HepG2 (cell line): Measurements from ENCODE around the gene PRKAR2B. TPM values are rescaled to one million over a fixed set of nuclear protein-coding genes. Genes with fewer than 3 reads are reported as not detected.

ENCODE experiments used
- ATAC-seq: fragments of 200-7000 bp; cut with Tn5 transposase; 3 replicates; pipeline ENCODE4 v1.9.1; 2020; ENCODE audit warnings: mild to moderate bottlenecking, moderate library complexity
- BruUV-seq: library from RNA; stranded (reverse); fragments of 400-500 nt; replicated peaks from 2 replicates; lab custom pipeline; 2021; lab: Mats Ljungman, UMichigan
- CTCF ChIA-PET: fragments of 300-600 bp; formaldehyde crosslinking; extraction: SDS; loops from one replicate; lab custom pipeline; 2021; ENCODE audit warnings: low total read pairs, inconsistent platforms, low intra/inter-chr PET ratio; lab: Yijun Ruan, JAX
- POLR2A ChIA-PET: fragments of 350-600 bp; sonication (Branson Sonifier 250); formaldehyde crosslinking; loops from one replicate; lab custom pipeline; 2020; ENCODE audit warnings: antibody characterized with exemption, inconsistent platforms; lab: Yijun Ruan, JAX
- DNase-seq: peaks from one replicate; pipeline ENCODE4 v3.0.0-alpha.2; 2015; ENCODE audit warnings: low spot score
- FAIRE-seq: peaks from 3 replicates; lab custom pipeline; 2011; peaks lifted over from hg19 to GRCh38; lab: Jason Lieb, UNC
- H2AFZ ChIP-seq: one replicate; pipeline ENCODE4 v1.6.1; 2011; ENCODE audit warnings: low read length, inconsistent platforms
- H3K27ac ChIP-seq: fragments of 300-600 bp; 3 replicates; pipeline ENCODE4 v1.8.0; 2011; ENCODE audit warnings: mixed run types, mild to moderate bottlenecking, mixed read lengths, low read length, inconsistent platforms; ENCODE audit not compliant: insufficient read depth; ENCODE audit errors: extremely low read length
- H3K27me3 ChIP-seq, 2 experiments: fragments of 200-600 bp in 1 of 2; 2 replicates in 1 of 2; 3 replicates in 1 of 2; pipeline versions ENCODE4 v1.6.0 to v1.8.0; 2011; ENCODE audit warnings: low read length in 2 of 2, mild to moderate bottlenecking in 2 of 2, moderate library complexity in 2 of 2, inconsistent platforms in 1 of 2; ENCODE audit not compliant: insufficient read depth in 2 of 2, control insufficient read depth in 1 of 2
- H3K36me3 ChIP-seq, 2 experiments: fragments of 200-600 bp in 1 of 2; replicated peaks in 1 of 2; 2 replicates in 1 of 2; 3 replicates in 1 of 2; pipeline versions ENCODE4 v1.5.1 to v1.8.0; 2011; ENCODE audit warnings: low read length in 2 of 2, inconsistent platforms in 1 of 2; ENCODE audit not compliant: insufficient read depth in 2 of 2, control insufficient read depth in 1 of 2
- H3K4me1 ChIP-seq: 2 replicates; pipeline ENCODE4 v1.5.1; 2012; ENCODE audit warnings: low read length, inconsistent platforms; ENCODE audit not compliant: insufficient read depth
- H3K4me2 ChIP-seq: 2 replicates; pipeline ENCODE4 v1.6.0; 2011; ENCODE audit warnings: low read depth, low read length, inconsistent platforms
- H3K4me3 ChIP-seq, 3 experiments: fragments of 200-600 bp in 1 of 3; sonication (generic), shearing (Covaris generic) in 1 of 3; replicated peaks in 1 of 3; 2 replicates each; pipeline ENCODE4 v1.5.1; 2011 to 2016; ENCODE audit warnings: low read length in 3 of 3, inconsistent platforms in 2 of 3, low read depth in 2 of 3, mild to moderate bottlenecking in 2 of 3, control low read depth in 1 of 3, mixed read lengths in 1 of 3; ENCODE audit not compliant: insufficient read depth in 1 of 3
- H3K79me2 ChIP-seq: one replicate; pipeline ENCODE4 v1.6.1; 2011; ENCODE audit warnings: low read length, inconsistent platforms; ENCODE audit not compliant: insufficient read depth
- H3K9ac ChIP-seq: 2 replicates; pipeline ENCODE4 v1.6.0; 2011; ENCODE audit warnings: mild to moderate bottlenecking, low read depth, low read length, inconsistent platforms; ENCODE audit not compliant: insufficient read depth
- H3K9me3 ChIP-seq: 2 replicates; pipeline ENCODE4 v1.5.1; 2012; ENCODE audit warnings: mild to moderate bottlenecking, low read length
- H4K20me1 ChIP-seq: 2 replicates; pipeline ENCODE4 v1.6.0; 2011; ENCODE audit warnings: inconsistent platforms, mild to moderate bottlenecking, low read length, moderate library complexity; ENCODE audit not compliant: insufficient read depth
- AKAP8 ChIP-seq: sonication (generic); formaldehyde crosslinking; IDR thresholded peaks from 2 replicates; pipeline ENCODE4 v1.5.1; 2020; ENCODE audit warnings: mild to moderate bottlenecking, missing genetic modification reagents
- GTF3A ChIP-seq: sonication (generic); formaldehyde crosslinking; conservative IDR thresholded peaks from 2 replicates; pipeline ENCODE4 v1.4.0; 2020; ENCODE audit warnings: mild to moderate bottlenecking, missing genetic modification reagents
- HNRNPH1 ChIP-seq: fragments of 200-400 bp; formaldehyde crosslinking; optimal IDR thresholded peaks from 2 replicates; pipeline ENCODE3; 2017; ENCODE audit warnings: mild to moderate bottlenecking, low read depth, low read length
- KMT2A ChIP-seq: sonication (generic); formaldehyde crosslinking; IDR thresholded peaks from 2 replicates; pipeline ENCODE4 v1.4.0; 2020; ENCODE audit warnings: missing genetic modification reagents
- PHF8 ChIP-seq: sonication (generic); formaldehyde crosslinking; IDR thresholded peaks from 2 replicates; pipeline ENCODE4 v1.5.0; 2020; ENCODE audit warnings: missing genetic modification reagents
- POGK ChIP-seq: sonication (generic); formaldehyde crosslinking; conservative IDR thresholded peaks from 2 replicates; pipeline ENCODE4 v1.8.0; 2022; ENCODE audit warnings: mild to moderate bottlenecking, moderate library complexity, missing genetic modification reagents
- RFX1 ChIP-seq: fragments of 450-650 bp; IDR thresholded peaks from 2 replicates; pipeline ENCODE4 v1.6.1; 2017
- SCMH1 ChIP-seq: sonication (generic); formaldehyde crosslinking; IDR thresholded peaks from 2 replicates; pipeline ENCODE4 v1.9.0; 2021; ENCODE audit warnings: missing genetic modification reagents, mild to moderate bottlenecking, borderline replicate concordance
- THAP11 ChIP-seq: IDR thresholded peaks from 2 replicates; pipeline ENCODE4 v1.6.1; 2016; ENCODE audit warnings: missing biosample characterization, missing genetic modification reagents
- ZNF124 ChIP-seq: sonication (generic); formaldehyde crosslinking; IDR thresholded peaks from 2 replicates; pipeline ENCODE4 v1.4.0; 2020; ENCODE audit warnings: missing genetic modification reagents
- ZNF292 ChIP-seq: sonication (generic); formaldehyde crosslinking; IDR thresholded peaks from 2 replicates; pipeline ENCODE4 v1.8.1; 2022; ENCODE audit warnings: mild to moderate bottlenecking, low read depth, missing genetic modification reagents, borderline replicate concordance
- ZNF331 ChIP-seq: sonication (generic); formaldehyde crosslinking; IDR thresholded peaks from 2 replicates; pipeline ENCODE4 v1.4.0; 2020; ENCODE audit warnings: missing genetic modification reagents
- ZNF660 ChIP-seq: sonication (generic); formaldehyde crosslinking; IDR thresholded peaks from 2 replicates; pipeline ENCODE4 v1.5.1; 2020; ENCODE audit warnings: mild to moderate bottlenecking, low read depth, missing genetic modification reagents, borderline replicate concordance
- ZNF768 ChIP-seq: sonication (generic); formaldehyde crosslinking; IDR thresholded peaks from 2 replicates; pipeline ENCODE4 v1.4.0; 2020; ENCODE audit warnings: missing genetic modification reagents
- ZNF891 ChIP-seq: sonication (generic); formaldehyde crosslinking; IDR thresholded peaks from 2 replicates; pipeline ENCODE4 v1.5.0; 2020; ENCODE audit warnings: mild to moderate bottlenecking, missing genetic modification reagents
- in situ Hi-C: cut with HindIII; loops from 2 replicates; pipeline ENCODE4 v1.10.0; 2017; ENCODE audit warnings: low pct_unique_long_range_greater_than_20kb; ENCODE audit not compliant: extremely low pct_ligation_motif_present
- intact Hi-C: fragments of 100-400 bp; cut with micrococcal nuclease; formaldehyde crosslinking; loops from one replicate; pipeline ENCODE4 v1.10.0; 2022; ENCODE audit not compliant: unreplicated experiment
- polyA plus RNA-seq, 8 experiments: library from polyadenylated mRNA; depleted of rRNA in 3 of 8; stranded (reverse) in 7 of 8; unstranded in 1 of 8; fragments of >200 nt; fragmentation: Illumina TruSeq in 4 of 8; extraction: Trizol in 4 of 8; gene quantifications; 2 replicates each; pipeline versions ENCODE4 v1.2.1 to v1.2.3, GENCODE V29; 2011 to 2016; ENCODE audit warnings: low read depth in 4 of 8, missing spikeins in 1 of 8, mixed read lengths in 1 of 8; ENCODE audit not compliant: insufficient read depth in 1 of 8
- total RNA-seq, 5 experiments: library from RNA; depleted of rRNA; stranded (reverse); fragments of >200 nt; fragmentation: Illumina TruSeq; extraction: Trizol; gene quantifications; 2 replicates each; pipeline ENCODE4 v1.2.3, GENCODE V29; 2016; ENCODE audit warnings: low read depth in 1 of 5
- TF ChIP-seq, protein P1 (sequence below): sonication (generic); formaldehyde crosslinking; IDR thresholded peaks from 2 replicates; pipeline ENCODE4 v1.4.0; 2020; ENCODE audit warnings: mild to moderate bottlenecking, missing genetic modification reagents
- TF ChIP-seq, protein P2 (sequence below): sonication (generic); formaldehyde crosslinking; IDR thresholded peaks from 2 replicates; pipeline ENCODE4 v1.4.0; 2020; ENCODE audit warnings: mild to moderate bottlenecking, missing genetic modification reagents

Gene PRKAR2B
- total and polyA plus RNA-seq, 2 of the 13 experiments (the other 11 are each of a cell fraction or from before 2014, with no cell fraction given), result not detected

DNA sequence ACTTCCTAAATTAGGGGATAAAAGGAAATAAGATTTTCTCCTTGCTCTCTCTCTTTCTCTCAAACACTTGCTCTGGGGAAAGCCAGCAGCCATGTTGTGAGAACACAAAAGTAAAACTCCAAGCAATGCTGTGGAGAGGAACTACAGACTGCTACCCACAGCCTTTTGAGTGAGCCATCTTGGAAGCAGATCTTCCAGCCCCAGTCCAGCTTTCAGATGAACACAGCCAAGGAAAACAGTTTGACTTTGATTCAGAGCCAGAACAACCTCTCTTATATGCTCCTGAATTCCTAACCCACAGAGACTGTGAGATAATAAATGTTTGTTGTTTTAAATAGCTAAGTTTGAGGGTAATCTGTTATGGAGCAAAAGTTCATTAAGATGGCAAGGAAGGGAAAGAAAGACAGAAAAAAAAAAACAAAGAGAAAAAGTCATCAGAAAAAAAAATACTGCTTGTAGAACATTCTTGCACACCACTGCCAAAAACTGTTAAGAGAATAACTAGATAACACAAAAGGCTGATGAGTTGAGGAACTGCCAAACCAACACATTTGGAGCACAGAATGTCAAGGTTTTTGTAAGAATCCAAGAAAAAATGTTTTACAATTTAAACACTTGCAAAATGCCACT is 20.9 kb upstream of the PRKAR2B start:
- Histone ChIP-seq H3K9ac (no peak overlapping the region), H3K4me1 (no peaks in the 10 kb centered on the region), H4K20me1 (no peaks in the 10 kb centered on the region), H3K4me3 (no peak overlapping the region), H2AFZ (no peak overlapping the region), H3K27me3 (no peaks in the 10 kb centered on the region), H3K36me3 (no peaks in the 10 kb centered on the region), H3K4me2 (no peak overlapping the region), H3K79me2 (no peaks in the 10 kb centered on the region), H3K9me3 (no peaks in the 10 kb centered on the region), H3K27ac (no peak overlapping the region)
- ATAC-seq (no peak), FAIRE-seq (no peak), DNase-seq (no peak)
- CTCF ChIA-PET, result no interaction called here
- in situ Hi-C loops (no loop called here), intact Hi-C loops (no loop called here)
- BruUV-seq, result no TSS peak
- POLR2A ChIA-PET, result no interaction called here
- TF ChIP-seq HNRNPH1, result no peak
- TF ChIP-seq, protein P1, sequence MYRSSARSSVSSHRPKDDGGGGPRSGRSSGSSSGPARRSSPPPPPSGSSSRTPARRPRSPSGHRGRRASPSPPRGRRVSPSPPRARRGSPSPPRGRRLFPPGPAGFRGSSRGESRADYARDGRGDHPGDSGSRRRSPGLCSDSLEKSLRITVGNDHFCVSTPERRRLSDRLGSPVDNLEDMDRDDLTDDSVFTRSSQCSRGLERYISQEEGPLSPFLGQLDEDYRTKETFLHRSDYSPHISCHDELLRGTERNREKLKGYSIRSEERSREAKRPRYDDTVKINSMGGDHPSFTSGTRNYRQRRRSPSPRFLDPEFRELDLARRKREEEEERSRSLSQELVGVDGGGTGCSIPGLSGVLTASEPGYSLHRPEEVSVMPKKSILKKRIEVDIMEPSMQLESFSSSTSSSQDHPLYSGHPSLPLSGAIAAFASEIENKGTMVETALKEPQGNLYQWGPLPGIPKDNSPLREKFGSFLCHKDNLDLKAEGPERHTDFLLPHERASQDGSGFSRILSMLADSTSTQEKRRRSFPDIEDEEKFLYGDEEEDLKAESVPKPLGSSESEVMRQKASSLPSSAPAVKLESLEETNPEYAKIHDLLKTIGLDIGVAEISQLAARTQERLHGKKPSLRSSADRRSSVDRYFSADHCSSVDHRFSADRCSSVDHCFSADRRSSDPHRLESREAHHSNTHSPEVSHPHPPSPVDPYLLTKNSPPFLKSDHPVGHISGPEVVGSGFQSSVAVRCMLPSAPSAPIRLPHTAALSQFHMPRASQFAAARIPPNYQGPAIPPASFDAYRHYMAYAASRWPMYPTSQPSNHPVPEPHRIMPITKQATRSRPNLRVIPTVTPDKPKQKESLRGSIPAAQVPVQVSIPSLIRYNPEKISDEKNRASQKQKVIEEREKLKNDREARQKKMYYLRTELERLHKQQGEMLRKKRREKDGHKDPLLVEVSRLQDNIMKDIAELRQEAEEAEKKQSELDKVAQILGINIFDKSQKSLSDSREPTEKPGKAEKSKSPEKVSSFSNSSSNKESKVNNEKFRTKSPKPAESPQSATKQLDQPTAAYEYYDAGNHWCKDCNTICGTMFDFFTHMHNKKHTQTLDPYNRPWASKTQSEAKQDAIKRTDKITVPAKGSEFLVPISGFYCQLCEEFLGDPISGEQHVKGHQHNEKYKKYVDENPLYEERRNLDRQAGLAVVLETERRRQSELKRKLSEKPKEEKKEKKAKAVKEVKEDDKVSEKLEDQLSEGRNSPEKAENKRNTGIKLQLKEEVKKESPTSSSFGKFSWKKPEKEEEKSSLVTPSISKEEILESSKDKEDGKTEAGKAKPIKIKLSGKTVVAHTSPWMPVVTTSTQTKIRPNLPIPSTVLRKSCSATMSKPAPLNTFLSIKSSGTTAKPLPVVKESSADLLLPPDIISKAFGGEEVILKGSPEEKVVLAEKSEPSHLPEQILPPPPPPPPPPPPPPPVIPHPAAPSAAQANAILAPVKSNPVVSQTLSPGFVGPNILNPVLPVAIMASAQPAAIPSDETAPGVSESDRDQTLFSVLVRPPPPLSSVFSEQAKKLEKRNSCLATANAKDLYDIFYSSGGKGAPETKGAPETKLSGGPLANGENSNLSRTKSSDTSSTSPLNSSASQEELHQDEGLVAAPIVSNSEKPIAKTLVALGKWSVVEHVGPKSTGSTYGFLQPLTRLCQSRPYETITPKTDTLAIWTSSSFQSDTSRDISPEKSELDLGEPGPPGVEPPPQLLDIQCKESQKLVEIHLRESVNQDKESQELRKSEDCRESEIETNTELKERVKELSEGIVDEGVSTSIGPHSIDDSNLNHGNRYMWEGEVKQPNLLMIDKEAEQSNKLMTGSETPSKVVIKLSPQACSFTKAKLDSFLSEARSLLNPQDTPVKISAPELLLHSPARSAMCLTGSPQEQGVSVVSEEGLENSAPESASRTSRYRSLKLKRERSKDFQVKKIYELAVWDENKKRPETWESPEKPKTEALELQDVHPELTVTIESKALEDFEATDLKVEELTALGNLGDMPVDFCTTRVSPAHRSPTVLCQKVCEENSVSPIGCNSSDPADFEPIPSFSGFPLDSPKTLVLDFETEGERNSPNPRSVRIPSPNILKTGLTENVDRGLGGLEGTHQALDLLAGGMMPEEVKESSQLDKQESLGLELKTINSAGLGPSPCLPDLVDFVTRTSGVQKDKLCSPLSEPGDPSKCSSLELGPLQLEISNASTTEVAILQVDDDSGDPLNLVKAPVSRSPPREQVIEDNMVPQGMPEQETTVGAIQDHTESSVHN (CRISPR knock-in tag), result no peak
- no peak for TF ChIP-seq ZNF660
- no peak for TF ChIP-seq ZNF331
- no peak for TF ChIP-seq GTF3A (CRISPR knock-in tag)
- TF ChIP-seq ZNF124 (CRISPR knock-in tag), result no peak
- TF ChIP-seq PHF8 (CRISPR knock-in tag), result no peak
- TF ChIP-seq AKAP8 (CRISPR knock-in tag), result no peak
- TF ChIP-seq SCMH1 (CRISPR knock-in tag), result no peak
- no peak for TF ChIP-seq KMT2A
- TF ChIP-seq, protein P2, sequence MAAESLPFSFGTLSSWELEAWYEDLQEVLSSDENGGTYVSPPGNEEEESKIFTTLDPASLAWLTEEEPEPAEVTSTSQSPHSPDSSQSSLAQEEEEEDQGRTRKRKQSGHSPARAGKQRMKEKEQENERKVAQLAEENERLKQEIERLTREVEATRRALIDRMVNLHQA (CRISPR knock-in tag), result no peak
- TF ChIP-seq ZNF768, result no peak
- no peak for TF ChIP-seq POGK
- TF ChIP-seq RFX1, result no peak
- no peak for TF ChIP-seq ZNF891
- TF ChIP-seq ZNF292 (CRISPR knock-in tag), result no peak
- no peak for TF ChIP-seq THAP11
